ENCODE results near the gene SFRP2.

SFRP2 gene

GRCh38 chr4:153804722-153805121 lies 15.8 kb upstream of the SFRP2 start:
- H3K27ac ChIP-seq (replicated peaks): no peak overlapping the region
- DNase-seq (ENCODE audit: low read depth in 1 of 2, low spot score in 1 of 2): no peak
- peaks cover 9% of the 10 kb centered on the region for H3K27me3 ChIP-seq (ENCODE audit: insufficient read depth, poor library complexity, severe bottlenecking)
- no peak for TF ChIP-seq SPI1 (IDR thresholded peaks at IDR 0.05; ENCODE audit: borderline replicate concordance, low read depth)
- no peak for TF ChIP-seq GABPA (IDR thresholded peaks at IDR 0.05; ENCODE audit: low read depth)
- TF ChIP-seq, protein P1, sequence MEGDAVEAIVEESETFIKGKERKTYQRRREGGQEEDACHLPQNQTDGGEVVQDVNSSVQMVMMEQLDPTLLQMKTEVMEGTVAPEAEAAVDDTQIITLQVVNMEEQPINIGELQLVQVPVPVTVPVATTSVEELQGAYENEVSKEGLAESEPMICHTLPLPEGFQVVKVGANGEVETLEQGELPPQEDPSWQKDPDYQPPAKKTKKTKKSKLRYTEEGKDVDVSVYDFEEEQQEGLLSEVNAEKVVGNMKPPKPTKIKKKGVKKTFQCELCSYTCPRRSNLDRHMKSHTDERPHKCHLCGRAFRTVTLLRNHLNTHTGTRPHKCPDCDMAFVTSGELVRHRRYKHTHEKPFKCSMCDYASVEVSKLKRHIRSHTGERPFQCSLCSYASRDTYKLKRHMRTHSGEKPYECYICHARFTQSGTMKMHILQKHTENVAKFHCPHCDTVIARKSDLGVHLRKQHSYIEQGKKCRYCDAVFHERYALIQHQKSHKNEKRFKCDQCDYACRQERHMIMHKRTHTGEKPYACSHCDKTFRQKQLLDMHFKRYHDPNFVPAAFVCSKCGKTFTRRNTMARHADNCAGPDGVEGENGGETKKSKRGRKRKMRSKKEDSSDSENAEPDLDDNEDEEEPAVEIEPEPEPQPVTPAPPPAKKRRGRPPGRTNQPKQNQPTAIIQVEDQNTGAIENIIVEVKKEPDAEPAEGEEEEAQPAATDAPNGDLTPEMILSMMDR (IDR thresholded peaks at IDR 0.05; ENCODE audit: insufficient read depth, low read length): no peak
- TF ChIP-seq POLR2AphosphoS5 (IDR thresholded peaks at IDR 0.05; ENCODE audit: low read depth): no peak
- TF ChIP-seq, protein P2, sequence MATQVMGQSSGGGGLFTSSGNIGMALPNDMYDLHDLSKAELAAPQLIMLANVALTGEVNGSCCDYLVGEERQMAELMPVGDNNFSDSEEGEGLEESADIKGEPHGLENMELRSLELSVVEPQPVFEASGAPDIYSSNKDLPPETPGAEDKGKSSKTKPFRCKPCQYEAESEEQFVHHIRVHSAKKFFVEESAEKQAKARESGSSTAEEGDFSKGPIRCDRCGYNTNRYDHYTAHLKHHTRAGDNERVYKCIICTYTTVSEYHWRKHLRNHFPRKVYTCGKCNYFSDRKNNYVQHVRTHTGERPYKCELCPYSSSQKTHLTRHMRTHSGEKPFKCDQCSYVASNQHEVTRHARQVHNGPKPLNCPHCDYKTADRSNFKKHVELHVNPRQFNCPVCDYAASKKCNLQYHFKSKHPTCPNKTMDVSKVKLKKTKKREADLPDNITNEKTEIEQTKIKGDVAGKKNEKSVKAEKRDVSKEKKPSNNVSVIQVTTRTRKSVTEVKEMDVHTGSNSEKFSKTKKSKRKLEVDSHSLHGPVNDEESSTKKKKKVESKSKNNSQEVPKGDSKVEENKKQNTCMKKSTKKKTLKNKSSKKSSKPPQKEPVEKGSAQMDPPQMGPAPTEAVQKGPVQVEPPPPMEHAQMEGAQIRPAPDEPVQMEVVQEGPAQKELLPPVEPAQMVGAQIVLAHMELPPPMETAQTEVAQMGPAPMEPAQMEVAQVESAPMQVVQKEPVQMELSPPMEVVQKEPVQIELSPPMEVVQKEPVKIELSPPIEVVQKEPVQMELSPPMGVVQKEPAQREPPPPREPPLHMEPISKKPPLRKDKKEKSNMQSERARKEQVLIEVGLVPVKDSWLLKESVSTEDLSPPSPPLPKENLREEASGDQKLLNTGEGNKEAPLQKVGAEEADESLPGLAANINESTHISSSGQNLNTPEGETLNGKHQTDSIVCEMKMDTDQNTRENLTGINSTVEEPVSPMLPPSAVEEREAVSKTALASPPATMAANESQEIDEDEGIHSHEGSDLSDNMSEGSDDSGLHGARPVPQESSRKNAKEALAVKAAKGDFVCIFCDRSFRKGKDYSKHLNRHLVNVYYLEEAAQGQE (IDR thresholded peaks at IDR 0.05; ENCODE audit: insufficient replicate concordance, low read depth): no peak
- H3K4me3 ChIP-seq (replicated peaks; ENCODE audit: insufficient read depth, low read length): no peak overlapping the region

GRCh38 chr4:153799694-153800074 lies 10.8 kb upstream of the SFRP2 start:
- TF ChIP-seq SPI1 (IDR thresholded peaks at IDR 0.05; ENCODE audit: borderline replicate concordance, low read depth): no peak
- TF ChIP-seq, protein P1 (IDR thresholded peaks at IDR 0.05; ENCODE audit: insufficient read depth, low read length): no peak
- no peak for TF ChIP-seq POLR2AphosphoS5 (IDR thresholded peaks at IDR 0.05; ENCODE audit: low read depth)
- TF ChIP-seq GABPA (IDR thresholded peaks at IDR 0.05; ENCODE audit: low read depth): no peak
- TF ChIP-seq, protein P2 (IDR thresholded peaks at IDR 0.05; ENCODE audit: insufficient replicate concordance, low read depth): no peak
- H3K4me3 ChIP-seq (replicated peaks; ENCODE audit: insufficient read depth, low read length): no peak overlapping the region
- DNase-seq (ENCODE audit: low read depth in 1 of 2, low spot score in 1 of 2): no peak
- no peak overlapping the region for H3K27ac ChIP-seq (replicated peaks)
- peaks cover 21% of the 10 kb centered on the region for H3K27me3 ChIP-seq (ENCODE audit: insufficient read depth, poor library complexity, severe bottlenecking)

DNA sequence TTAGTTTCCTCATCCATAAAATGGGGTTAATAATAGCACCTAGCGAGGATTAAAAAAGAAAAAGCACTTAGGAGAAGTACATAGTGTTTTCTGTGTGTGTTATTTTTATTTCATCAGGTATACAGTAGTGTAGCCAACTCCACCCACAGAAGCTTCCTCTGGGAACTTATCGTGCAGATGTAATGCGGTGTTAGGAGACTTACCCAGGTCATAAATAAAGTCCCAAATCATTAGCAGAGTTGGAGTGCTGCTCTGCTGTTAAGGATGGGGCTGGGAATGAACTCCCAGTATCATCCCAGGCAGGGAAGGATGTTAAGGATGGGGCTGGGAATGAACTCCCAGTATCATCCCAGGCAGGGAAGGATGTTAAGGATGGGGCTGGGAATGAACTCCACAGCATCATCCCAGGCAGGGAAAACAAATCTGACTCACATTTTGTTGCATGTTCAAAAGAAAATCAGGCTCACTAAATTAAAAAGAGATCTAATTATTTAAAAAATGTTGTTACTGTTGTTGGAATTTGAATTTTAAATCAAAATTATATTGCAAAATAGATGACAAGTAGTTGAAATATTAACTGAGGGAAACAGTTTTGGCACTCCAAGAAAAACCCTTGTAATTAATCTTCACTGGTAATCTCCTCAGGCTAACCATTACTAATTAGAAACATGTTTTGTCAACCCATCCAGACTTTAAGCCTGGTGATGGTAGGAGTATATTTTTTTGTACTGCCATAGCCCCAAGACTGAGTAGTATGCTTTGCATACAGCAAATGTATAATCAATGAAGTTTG lies 10.2 kb upstream of the SFRP2 start:
- no peak overlapping the region for H3K4me3 ChIP-seq (replicated peaks; ENCODE audit: insufficient read depth, low read length)
- TF ChIP-seq SPI1 (IDR thresholded peaks at IDR 0.05; ENCODE audit: borderline replicate concordance, low read depth): no peak
- TF ChIP-seq, protein P1 (IDR thresholded peaks at IDR 0.05; ENCODE audit: insufficient read depth, low read length): no peak
- no peak for TF ChIP-seq POLR2AphosphoS5 (IDR thresholded peaks at IDR 0.05; ENCODE audit: low read depth)
- TF ChIP-seq, protein P2 (IDR thresholded peaks at IDR 0.05; ENCODE audit: insufficient replicate concordance, low read depth): no peak
- no peak for TF ChIP-seq GABPA (IDR thresholded peaks at IDR 0.05; ENCODE audit: low read depth)
- H3K27ac ChIP-seq (replicated peaks): no peak overlapping the region
- peaks cover 27% of the 10 kb centered on the region for H3K27me3 ChIP-seq (ENCODE audit: insufficient read depth, poor library complexity, severe bottlenecking)
- no peak for DNase-seq (ENCODE audit: low read depth in 1 of 2, low spot score in 1 of 2)
